ENCODE measurements around the gene HINFP.
"Not testable (repeated sequence)": the region's sequence is repeated elsewhere in the genome, so short reads cannot be mapped to it uniquely, and the experiment has no call there.

Gene HINFP

DNA sequence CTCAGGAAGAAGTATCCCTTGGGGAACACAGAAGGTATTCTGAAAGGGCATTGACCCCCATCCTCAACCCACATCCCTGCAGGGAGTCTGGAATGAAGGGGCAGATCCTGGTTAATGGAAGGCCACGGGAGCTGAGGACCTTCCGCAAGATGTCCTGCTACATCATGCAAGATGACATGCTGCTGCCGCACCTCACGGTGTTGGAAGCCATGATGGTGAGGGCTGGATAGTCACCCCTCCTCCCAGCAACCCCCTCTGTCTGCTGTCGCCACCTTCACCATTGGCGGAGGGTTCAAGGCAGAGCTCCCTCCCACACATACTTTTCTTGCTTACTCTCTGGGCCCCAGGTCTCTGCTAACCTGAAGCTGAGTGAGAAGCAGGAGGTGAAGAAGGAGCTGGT, 32.8 kb downstream of the HINFP start:
- H3K36me3 ChIP-seq (ENCODE audit: control insufficient read depth, insufficient read depth, low read length) = no peaks in the 10 kb centered on the region
- H3K27me3 ChIP-seq (replicated peaks; ENCODE audit: control insufficient read depth, insufficient read depth, low read length, poor library complexity, severe bottlenecking) = peaks cover 8% of the 10 kb centered on the region
- no peak overlapping the region for H3K27ac ChIP-seq (ENCODE audit: insufficient read depth, low read length, poor library complexity, severe bottlenecking)
- H3K4me3 ChIP-seq (ENCODE audit: insufficient read depth, low read depth, low read length, poor library complexity, severe bottlenecking) = no peak overlapping the region
- H3K9me3 ChIP-seq (ENCODE audit: control insufficient read depth, low read length) = no peaks in the 10 kb centered on the region
- no peak for DNase-seq
- H3K4me1 ChIP-seq (ENCODE audit: control insufficient read depth, insufficient read depth, low read length, poor library complexity, severe bottlenecking) = peaks cover 6% of the 10 kb centered on the region

DNA sequence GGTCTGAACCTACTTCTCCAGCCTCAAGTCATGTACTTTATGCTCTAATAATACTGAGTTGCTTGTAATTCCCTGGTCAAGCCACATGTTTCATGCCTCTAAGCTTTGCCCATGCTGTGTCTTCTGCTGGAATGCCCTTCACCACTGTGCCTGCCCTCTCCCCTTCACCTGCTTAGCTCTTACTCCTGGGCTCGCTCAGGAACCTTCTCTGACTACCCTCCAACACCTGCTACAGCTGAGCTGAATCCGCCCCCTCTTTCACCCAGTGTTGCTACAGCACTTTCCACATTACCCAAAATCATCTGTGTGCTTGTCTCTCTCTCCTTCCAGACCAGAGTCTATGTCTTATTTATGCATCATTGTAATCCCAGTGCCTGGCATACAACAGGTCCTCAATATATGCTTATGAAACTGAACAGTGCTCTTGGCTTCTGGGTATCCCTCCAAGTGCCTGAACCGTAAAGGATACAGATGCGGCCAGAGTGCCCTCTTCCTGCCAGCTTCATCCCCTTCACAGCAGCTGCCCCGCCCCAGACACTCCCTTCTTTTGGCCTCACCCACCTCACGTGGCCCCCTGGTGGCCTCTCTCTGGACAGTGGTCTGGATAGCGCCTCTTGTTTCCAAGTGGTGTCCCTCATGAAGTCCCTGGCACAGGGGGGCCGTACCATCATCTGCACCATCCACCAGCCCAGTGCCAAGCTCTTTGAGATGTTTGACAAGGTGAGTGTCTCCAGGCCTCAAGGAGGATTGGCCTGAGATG, 34.5 kb downstream of the HINFP start:
- Histone ChIP-seq H3K9me3 (ENCODE audit: control insufficient read depth, low read length) (no peaks in the 10 kb centered on the region), H3K27ac (ENCODE audit: insufficient read depth, low read length, poor library complexity, severe bottlenecking) (no peak overlapping the region), H3K36me3 (ENCODE audit: control insufficient read depth, insufficient read depth, low read length) (no peaks in the 10 kb centered on the region), H3K4me1 (ENCODE audit: control insufficient read depth, insufficient read depth, low read length, poor library complexity, severe bottlenecking) (no peaks in the 10 kb centered on the region), H3K27me3 (replicated peaks; ENCODE audit: control insufficient read depth, insufficient read depth, low read length, poor library complexity, severe bottlenecking) (no peaks in the 10 kb centered on the region), H3K4me3 (ENCODE audit: insufficient read depth, low read depth, low read length, poor library complexity, severe bottlenecking) (no peak overlapping the region)
- no peak for DNase-seq

DNA sequence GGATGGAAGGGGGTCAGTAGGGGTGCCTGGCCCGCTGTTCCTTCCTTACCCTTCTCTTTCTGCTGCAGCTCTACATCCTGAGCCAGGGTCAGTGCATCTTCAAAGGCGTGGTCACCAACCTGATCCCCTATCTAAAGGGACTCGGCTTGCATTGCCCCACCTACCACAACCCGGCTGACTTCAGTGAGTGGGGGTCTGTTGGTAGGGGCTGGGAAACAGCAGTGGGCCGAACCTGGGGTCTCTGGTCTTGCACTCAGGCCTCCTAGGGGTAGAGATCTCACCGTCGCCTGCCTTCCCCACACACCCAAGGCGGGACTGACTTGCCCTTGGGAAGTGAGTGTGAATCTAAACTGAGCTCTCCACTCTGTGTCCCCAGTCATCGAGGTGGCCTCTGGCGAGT, 35.1 kb downstream of the HINFP start:
- Histone ChIP-seq H3K9me3 (ENCODE audit: control insufficient read depth, low read length) (no peaks in the 10 kb centered on the region), H3K27me3 (replicated peaks; ENCODE audit: control insufficient read depth, insufficient read depth, low read length, poor library complexity, severe bottlenecking) (no peaks in the 10 kb centered on the region), H3K27ac (ENCODE audit: insufficient read depth, low read length, poor library complexity, severe bottlenecking) (no peak overlapping the region), H3K36me3 (ENCODE audit: control insufficient read depth, insufficient read depth, low read length) (no peaks in the 10 kb centered on the region), H3K4me3 (ENCODE audit: insufficient read depth, low read depth, low read length, poor library complexity, severe bottlenecking) (no peak overlapping the region), H3K4me1 (ENCODE audit: control insufficient read depth, insufficient read depth, low read length, poor library complexity, severe bottlenecking) (no peaks in the 10 kb centered on the region)
- no peak for DNase-seq

DNA sequence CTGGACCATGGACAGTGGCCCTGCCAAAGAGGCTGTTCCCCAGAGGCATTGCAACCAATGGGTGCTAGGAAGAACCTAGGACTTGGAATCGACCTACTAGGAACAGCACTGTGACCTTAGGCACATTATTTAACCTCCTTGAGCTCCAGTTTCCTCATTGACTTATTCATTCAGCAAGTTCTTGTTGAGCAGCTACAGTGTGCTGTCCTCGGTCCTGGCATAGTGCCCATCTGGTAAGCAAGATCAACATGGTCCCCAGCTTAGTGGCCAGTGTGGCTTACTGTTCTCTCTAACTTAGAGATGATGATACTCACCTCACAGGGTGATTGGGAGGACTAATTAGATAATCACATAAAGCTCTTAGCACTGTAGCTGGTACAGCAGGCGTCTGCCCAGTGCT, 35.7 kb downstream of the HINFP start:
- Histone ChIP-seq H3K27ac (ENCODE audit: insufficient read depth, low read length, poor library complexity, severe bottlenecking) (no peak overlapping the region), H3K36me3 (ENCODE audit: control insufficient read depth, insufficient read depth, low read length) (no peaks in the 10 kb centered on the region), H3K4me3 (ENCODE audit: insufficient read depth, low read depth, low read length, poor library complexity, severe bottlenecking) (no peak overlapping the region), H3K4me1 (ENCODE audit: control insufficient read depth, insufficient read depth, low read length, poor library complexity, severe bottlenecking) (no peaks in the 10 kb centered on the region), H3K27me3 (replicated peaks; ENCODE audit: control insufficient read depth, insufficient read depth, low read length, poor library complexity, severe bottlenecking) (no peaks in the 10 kb centered on the region), H3K9me3 (ENCODE audit: control insufficient read depth, low read length) (no peaks in the 10 kb centered on the region)
- DNase-seq = no peak

DNA sequence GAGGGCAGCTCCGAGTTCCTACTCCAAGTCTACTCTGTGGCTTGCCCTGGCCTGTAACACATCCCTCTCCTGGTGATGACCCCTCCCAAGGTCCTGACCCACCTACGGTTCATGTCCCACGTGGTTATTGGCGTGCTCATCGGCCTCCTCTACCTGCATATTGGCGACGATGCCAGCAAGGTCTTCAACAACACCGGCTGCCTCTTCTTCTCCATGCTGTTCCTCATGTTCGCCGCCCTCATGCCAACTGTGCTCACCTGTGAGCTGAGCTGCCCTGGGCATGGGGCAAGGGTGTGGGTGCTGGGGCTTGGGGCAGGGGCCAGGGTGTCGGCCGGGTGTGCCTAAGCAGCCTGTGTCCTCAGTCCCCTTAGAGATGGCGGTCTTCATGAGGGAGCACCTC, 37.1 kb downstream of the HINFP start:
- Histone ChIP-seq H3K27ac (ENCODE audit: insufficient read depth, low read length, poor library complexity, severe bottlenecking) (no peak overlapping the region), H3K4me1 (ENCODE audit: control insufficient read depth, insufficient read depth, low read length, poor library complexity, severe bottlenecking) (no peaks in the 10 kb centered on the region), H3K9me3 (ENCODE audit: control insufficient read depth, low read length) (no peaks in the 10 kb centered on the region), H3K36me3 (ENCODE audit: control insufficient read depth, insufficient read depth, low read length) (no peaks in the 10 kb centered on the region), H3K27me3 (replicated peaks; ENCODE audit: control insufficient read depth, insufficient read depth, low read length, poor library complexity, severe bottlenecking) (no peaks in the 10 kb centered on the region), H3K4me3 (ENCODE audit: insufficient read depth, low read depth, low read length, poor library complexity, severe bottlenecking) (no peak overlapping the region)
- DNase-seq = no peak

DNA sequence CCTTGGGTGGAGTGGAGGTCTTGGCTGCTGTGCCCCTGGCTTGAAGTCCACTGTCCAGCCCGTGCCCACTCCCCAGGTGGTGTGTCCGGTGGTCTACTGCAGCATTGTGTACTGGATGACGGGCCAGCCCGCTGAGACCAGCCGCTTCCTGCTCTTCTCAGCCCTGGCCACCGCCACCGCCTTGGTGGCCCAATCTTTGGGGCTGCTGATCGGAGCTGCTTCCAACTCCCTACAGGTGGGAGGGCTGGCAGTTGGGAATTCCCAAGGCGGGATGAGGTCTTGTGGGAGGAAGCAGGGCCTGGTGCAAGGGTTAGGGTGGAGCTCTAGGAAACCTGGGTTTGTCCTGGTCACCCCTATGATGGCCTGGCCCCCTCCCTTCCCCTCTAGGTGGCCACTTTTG, 38.8 kb downstream of the HINFP start:
- Histone ChIP-seq H3K27me3 (replicated peaks; ENCODE audit: control insufficient read depth, insufficient read depth, low read length, poor library complexity, severe bottlenecking) (no peaks in the 10 kb centered on the region), H3K4me3 (ENCODE audit: insufficient read depth, low read depth, low read length, poor library complexity, severe bottlenecking) (no peak overlapping the region), H3K9me3 (ENCODE audit: control insufficient read depth, low read length) (no peaks in the 10 kb centered on the region), H3K27ac (ENCODE audit: insufficient read depth, low read length, poor library complexity, severe bottlenecking) (no peak overlapping the region), H3K4me1 (ENCODE audit: control insufficient read depth, insufficient read depth, low read length, poor library complexity, severe bottlenecking) (no peaks in the 10 kb centered on the region), H3K36me3 (ENCODE audit: control insufficient read depth, insufficient read depth, low read length) (no peaks in the 10 kb centered on the region)
- DNase-seq = no peak

DNA sequence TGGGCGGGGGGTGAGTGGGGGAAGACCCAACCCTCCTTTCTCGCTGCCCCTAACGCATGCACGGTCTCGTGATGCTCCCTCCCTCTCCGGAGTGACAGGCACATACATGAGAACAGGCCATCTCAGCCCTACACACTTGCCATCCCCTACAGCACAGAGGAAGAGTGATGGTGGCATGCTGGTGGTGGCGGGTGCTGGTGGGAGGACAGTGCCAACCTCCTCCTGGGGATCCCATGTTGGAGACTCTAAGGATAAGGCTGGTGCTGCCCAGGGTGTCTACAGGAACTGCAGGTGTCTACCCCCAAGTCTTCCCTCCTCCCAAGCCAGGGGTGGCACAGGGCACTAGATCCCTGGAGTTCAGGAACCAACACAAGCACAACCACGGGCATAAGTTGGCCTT, 40.5 kb downstream of the HINFP start:
- H3K4me1 ChIP-seq (ENCODE audit: control insufficient read depth, insufficient read depth, low read length, poor library complexity, severe bottlenecking) = no peaks in the 10 kb centered on the region
- DNase-seq = no peak
- H3K9me3 ChIP-seq (ENCODE audit: control insufficient read depth, low read length) = no peaks in the 10 kb centered on the region
- no peak overlapping the region for H3K4me3 ChIP-seq (ENCODE audit: insufficient read depth, low read depth, low read length, poor library complexity, severe bottlenecking)
- no peaks in the 10 kb centered on the region for H3K27me3 ChIP-seq (replicated peaks; ENCODE audit: control insufficient read depth, insufficient read depth, low read length, poor library complexity, severe bottlenecking)
- H3K36me3 ChIP-seq (ENCODE audit: control insufficient read depth, insufficient read depth, low read length) = no peaks in the 10 kb centered on the region
- H3K27ac ChIP-seq (ENCODE audit: insufficient read depth, low read length, poor library complexity, severe bottlenecking) = no peak overlapping the region

DNA sequence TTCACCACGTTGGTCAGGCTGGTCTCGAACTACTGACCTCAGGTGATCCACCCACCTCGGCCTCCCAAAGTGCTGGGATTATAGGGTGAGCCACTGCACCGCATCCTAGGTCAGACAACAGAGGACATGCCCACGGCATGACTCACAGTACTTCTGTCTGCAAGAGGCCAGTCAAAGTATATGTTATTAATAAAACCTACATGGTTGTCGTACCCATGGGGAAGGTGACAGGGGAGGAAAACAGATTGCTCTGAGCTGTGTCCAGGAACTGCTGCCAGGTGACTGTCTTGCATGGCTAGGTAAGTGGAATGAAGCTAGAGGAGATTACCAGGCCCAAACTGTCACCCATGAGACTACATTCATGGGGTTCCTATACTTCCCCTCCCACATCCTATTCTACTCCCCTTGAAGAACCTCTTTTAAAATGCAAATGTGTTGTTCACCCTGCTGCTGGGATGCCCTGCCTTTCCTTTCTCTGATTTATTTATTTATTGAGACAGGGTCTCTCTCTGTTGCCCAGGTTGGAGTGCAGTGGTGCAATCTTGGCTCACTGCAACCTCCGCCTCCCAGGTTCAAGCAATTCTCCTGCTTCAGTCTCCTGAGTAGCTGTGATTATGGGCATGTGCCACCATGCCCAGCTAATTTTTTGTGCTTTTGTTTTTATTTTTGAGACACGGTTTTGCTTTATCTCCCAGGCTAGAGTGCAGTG, 45.1 kb downstream of the HINFP start:
- no peaks in the 10 kb centered on the region for H3K9me3 ChIP-seq (ENCODE audit: control insufficient read depth, low read length)
- H3K4me3 ChIP-seq (ENCODE audit: insufficient read depth, low read depth, low read length, poor library complexity, severe bottlenecking) = no peak overlapping the region
- H3K4me1 ChIP-seq (ENCODE audit: control insufficient read depth, insufficient read depth, low read length, poor library complexity, severe bottlenecking) = peaks cover 5% of the 10 kb centered on the region
- no peaks in the 10 kb centered on the region for H3K36me3 ChIP-seq (ENCODE audit: control insufficient read depth, insufficient read depth, low read length)
- DNase-seq = no peak
- no peak overlapping the region for H3K27ac ChIP-seq (ENCODE audit: insufficient read depth, low read length, poor library complexity, severe bottlenecking)
- H3K27me3 ChIP-seq (replicated peaks; ENCODE audit: control insufficient read depth, insufficient read depth, low read length, poor library complexity, severe bottlenecking) = no peaks in the 10 kb centered on the region

DNA sequence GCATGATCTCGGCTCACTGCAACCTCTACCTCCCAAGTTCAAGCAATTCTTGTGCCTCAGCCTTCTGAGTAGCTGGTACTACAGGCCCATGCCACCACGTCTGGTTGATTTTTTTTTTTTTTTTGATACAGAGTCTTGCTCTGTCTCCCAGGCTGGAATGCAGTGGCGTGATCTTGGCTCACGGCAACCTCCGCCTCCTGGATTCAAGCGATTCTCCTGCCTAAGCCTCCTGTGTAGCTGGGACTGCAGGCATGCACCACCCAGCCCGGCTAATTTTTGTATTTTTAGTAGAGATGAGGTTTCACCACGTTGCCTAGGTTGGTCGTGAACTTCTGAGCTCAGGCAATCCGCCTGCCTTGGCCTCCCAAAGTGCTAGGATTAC, 45.7 kb downstream of the HINFP start:
- H3K4me3 ChIP-seq (ENCODE audit: insufficient read depth, low read depth, low read length, poor library complexity, severe bottlenecking); H3K4me1 ChIP-seq (ENCODE audit: control insufficient read depth, insufficient read depth, low read length, poor library complexity, severe bottlenecking); H3K27me3 ChIP-seq (replicated peaks; ENCODE audit: control insufficient read depth, insufficient read depth, low read length, poor library complexity, severe bottlenecking); H3K36me3 ChIP-seq (ENCODE audit: control insufficient read depth, insufficient read depth, low read length); H3K27ac ChIP-seq (ENCODE audit: insufficient read depth, low read length, poor library complexity, severe bottlenecking); DNase-seq; H3K9me3 ChIP-seq (ENCODE audit: control insufficient read depth, low read length): not testable (repeated sequence)

DNA sequence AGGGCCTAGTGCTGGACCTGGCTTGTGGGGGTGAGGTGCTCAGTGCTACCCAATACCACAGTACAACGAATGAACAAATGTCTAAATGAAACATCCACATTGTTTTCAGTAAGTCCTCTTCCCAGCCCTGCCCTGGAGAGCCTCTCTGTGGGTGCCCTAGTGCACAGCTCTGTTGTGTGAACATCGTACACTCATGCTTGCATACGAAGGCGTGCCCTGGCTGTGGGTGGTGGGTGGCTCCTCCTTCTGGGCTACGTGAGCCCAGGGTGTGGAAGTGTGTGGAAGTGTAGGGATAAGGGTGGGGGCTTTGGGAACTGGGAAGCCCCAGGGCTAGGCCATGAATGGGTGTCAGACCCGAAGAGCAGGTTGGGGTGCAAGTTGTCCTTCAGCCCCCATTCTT, 46.6 kb downstream of the HINFP start:
- DNase-seq = no peak
- H3K36me3 ChIP-seq (ENCODE audit: control insufficient read depth, insufficient read depth, low read length) = no peaks in the 10 kb centered on the region
- H3K4me1 ChIP-seq (ENCODE audit: control insufficient read depth, insufficient read depth, low read length, poor library complexity, severe bottlenecking) = peaks cover 5% of the 10 kb centered on the region
- H3K27ac ChIP-seq (ENCODE audit: insufficient read depth, low read length, poor library complexity, severe bottlenecking) = no peak overlapping the region
- no peaks in the 10 kb centered on the region for H3K9me3 ChIP-seq (ENCODE audit: control insufficient read depth, low read length)
- H3K4me3 ChIP-seq (ENCODE audit: insufficient read depth, low read depth, low read length, poor library complexity, severe bottlenecking) = no peak overlapping the region
- no peaks in the 10 kb centered on the region for H3K27me3 ChIP-seq (replicated peaks; ENCODE audit: control insufficient read depth, insufficient read depth, low read length, poor library complexity, severe bottlenecking)
